CD14-positive monocyte (primary cell): ENCODE results near the gene DOCK1. TPM values are rescaled to one million over a fixed set of nuclear protein-coding genes. Genes with fewer than 3 reads are reported as not detected.

ENCODE experiments used
- DNase-seq, 3 donors: peaks; one replicate each; pipeline ENCODE4 v3.0.0-alpha.2; 2011 to 2022
- H2AFZ ChIP-seq: 2 replicates; pipeline ENCODE4 v1.6.0; 2012; ENCODE audit warnings: mild to moderate bottlenecking, low read depth, low read length, inconsistent platforms; ENCODE audit not compliant: insufficient read depth, poor library complexity, severe bottlenecking
- H3K27ac ChIP-seq, 2 donors: 1 replicate in 1 of 2; 2 replicates in 1 of 2; pipeline ENCODE4 v1.5.1; 2012 to 2013; ENCODE audit warnings: low read length in 2 of 2, control low read depth in 1 of 2, inconsistent platforms in 1 of 2, low read depth in 1 of 2, mild to moderate bottlenecking in 1 of 2
- H3K27me3 ChIP-seq, 2 donors: one replicate each; pipeline versions ENCODE4 v1.6.0 to v1.6.1; 2011 to 2013; ENCODE audit warnings: low read length in 2 of 2; ENCODE audit not compliant: control insufficient read depth in 2 of 2, insufficient read depth in 2 of 2
- H3K36me3 ChIP-seq, 2 donors: replicated peaks in 1 of 2; 1 replicate in 1 of 2; 2 replicates in 1 of 2; pipeline versions ENCODE4 v1.5.1 to v1.6.1; 2012 to 2013; ENCODE audit warnings: low read length in 2 of 2, control low read depth in 1 of 2, inconsistent platforms in 1 of 2, mild to moderate bottlenecking in 1 of 2; ENCODE audit not compliant: insufficient read depth in 2 of 2, control insufficient read depth in 1 of 2
- H3K4me1 ChIP-seq, 2 donors: 1 replicate in 1 of 2; 2 replicates in 1 of 2; pipeline versions ENCODE4 v1.5.1 to v1.6.1; 2012 to 2013; ENCODE audit warnings: low read length in 2 of 2, control low read depth in 1 of 2, inconsistent platforms in 1 of 2, mild to moderate bottlenecking in 1 of 2, moderate library complexity in 1 of 2; ENCODE audit not compliant: insufficient read depth in 2 of 2, control insufficient read depth in 1 of 2
- H3K4me2 ChIP-seq: replicated peaks from 2 replicates; pipeline ENCODE3; 2012; ENCODE audit warnings: low read length, moderate library complexity, mild to moderate bottlenecking; ENCODE audit not compliant: poor library complexity, severe bottlenecking; ENCODE audit errors: extremely low read depth
- H3K4me3 ChIP-seq, 3 experiments: fragments of 200-600 bp in 1 of 3; sonication (generic) in 1 of 3; replicated peaks in 1 of 3; 1 replicate in 2 of 3; 2 replicates in 1 of 3; pipeline ENCODE4 v1.5.1; 2011 to 2013; ENCODE audit warnings: low read length in 3 of 3, mild to moderate bottlenecking in 3 of 3, control low read depth in 2 of 3, low read depth in 2 of 3, inconsistent platforms in 1 of 3, moderate library complexity in 1 of 3
- H3K79me2 ChIP-seq: 2 replicates; pipeline ENCODE4 v1.6.0; 2012; ENCODE audit warnings: mild to moderate bottlenecking, control low read depth, inconsistent platforms, low read length, moderate library complexity; ENCODE audit not compliant: insufficient read depth
- H3K9ac ChIP-seq: 2 replicates; pipeline ENCODE4 v1.6.0; 2017; ENCODE audit warnings: low read length, mild to moderate bottlenecking; ENCODE audit not compliant: insufficient read depth, poor library complexity, severe bottlenecking
- H3K9me3 ChIP-seq, 2 donors: replicated peaks in 1 of 2; 1 replicate in 1 of 2; 2 replicates in 1 of 2; pipeline versions ENCODE4 v1.5.1 to v1.6.1; 2012 to 2013; ENCODE audit warnings: low read length in 2 of 2, control low read depth in 1 of 2; ENCODE audit not compliant: control insufficient read depth in 1 of 2, insufficient read depth in 1 of 2
- H4K20me1 ChIP-seq: 2 replicates; pipeline ENCODE4 v1.6.0; 2012; ENCODE audit warnings: mild to moderate bottlenecking, low read length, control low read depth, moderate library complexity; ENCODE audit not compliant: insufficient read depth
- H3K27ac Mint-ChIP-seq, 7 donors: one replicate each; pipeline ENCODE4 v1.8.0; 2020; ENCODE audit warnings: mild to moderate bottlenecking in 7 of 7, mixed read lengths in 7 of 7, moderate library complexity in 6 of 7, inconsistent platforms in 2 of 7
- H3K27me3 Mint-ChIP-seq, 3 donors: one replicate each; pipeline ENCODE4 v1.8.0; 2021 to 2022; ENCODE audit warnings: low read depth in 3 of 3, mild to moderate bottlenecking in 3 of 3, mixed read lengths in 3 of 3, moderate library complexity in 3 of 3, inconsistent platforms in 1 of 3
- H3K36me3 Mint-ChIP-seq, 2 donors: one replicate each; pipeline ENCODE4 v1.8.0; 2020; ENCODE audit warnings: mixed read lengths in 2 of 2, inconsistent platforms in 1 of 2, mild to moderate bottlenecking in 1 of 2
- H3K4me1 Mint-ChIP-seq: one replicate; pipeline ENCODE4 v1.8.0; 2020; ENCODE audit warnings: mild to moderate bottlenecking, mixed read lengths
- H3K4me3 Mint-ChIP-seq, 2 donors: one replicate each; pipeline ENCODE4 v1.8.0; 2020; ENCODE audit warnings: mild to moderate bottlenecking in 2 of 2, mixed read lengths in 2 of 2, moderate library complexity in 1 of 2
- H3K9me3 Mint-ChIP-seq, 7 donors: one replicate each; pipeline ENCODE4 v1.8.0; 2020 to 2022; ENCODE audit warnings: mixed read lengths in 7 of 7, mild to moderate bottlenecking in 6 of 7, moderate library complexity in 6 of 7, inconsistent platforms in 2 of 7
- CTCF ChIP-seq: fragments of 200-600 bp; IDR thresholded peaks from one replicate; pipeline ENCODE4 v1.8.0; 2022; ENCODE audit warnings: antibody characterized with exemption, mild to moderate bottlenecking
- WGBS: methylation state at CpG from one replicate; pipeline ENCODE4 v1.1.5; 2013; ENCODE audit warnings: missing lambda C conversion rate; ENCODE audit not compliant: insufficient coverage; 5-methylcytosine and 5-hydroxymethylcytosine counted together
- intact Hi-C, 2 donors: fragments of 100-400 bp; cut with micrococcal nuclease; formaldehyde crosslinking; loops; one replicate each; pipeline versions ENCODE4 v1.15.0 to v1.15.1; 2023
- polyA plus RNA-seq, 3 donors: library from polyadenylated mRNA; depleted of rRNA in 1 of 3; unstranded in 2 of 3; stranded (reverse) in 1 of 3; fragments of 300-500 nt in 2 of 3; fragments of >200 nt in 1 of 3; fragmentation: Illumina TruSeq in 2 of 3; gene quantifications; 1 replicate in 2 of 3; 2 replicates in 1 of 3; pipeline ENCODE4 v1.2.3, GENCODE V29; 2012 to 2021

Gene DOCK1
- polyA plus RNA-seq, 3 donors, result 0.31 to 0.35 TPM; not detected in 1

- H3K4me3 Mint-ChIP-seq, result no peak overlapping the region
- WGBS, result 90% methylated on average over 4 of the region's 7 CpGs
- no peak for DNase-seq
- H4K20me1 ChIP-seq, result no peaks in the 10 kb centered on the region
- no peak overlapping the region for H3K27ac ChIP-seq
- no peak overlapping the region for H2AFZ ChIP-seq
- no peaks in the 10 kb centered on the region for H3K9me3 ChIP-seq
- H3K9me3 Mint-ChIP-seq, result no peaks in the 10 kb centered on the region
- no peak overlapping the region for H3K4me3 ChIP-seq
- peaks cover 0 to 5% (median 5%) of the 10 kb centered on the region in 3 donors for H3K27me3 Mint-ChIP-seq
- H3K27me3 ChIP-seq, result no peaks in the 10 kb centered on the region
- H3K36me3 ChIP-seq, result no peaks in the 10 kb centered on the region
- H3K4me1 Mint-ChIP-seq, result peaks cover 22% of the 10 kb centered on the region
- no peak for TF ChIP-seq CTCF
- no peak overlapping the region for H3K9ac ChIP-seq
- H3K79me2 ChIP-seq, result no peaks in the 10 kb centered on the region
- H3K27ac Mint-ChIP-seq, result peak overlapping the region in 1 of 7 donors; percentile 53
- intact Hi-C loops, result no loop called here
- peaks cover 15 to 16% of the 10 kb centered on the region in 2 donors for H3K4me1 ChIP-seq
- no peaks in the 10 kb centered on the region for H3K36me3 Mint-ChIP-seq
- no peak overlapping the region for H3K4me2 ChIP-seq
These were observed 244.4 kb downstream of the DOCK1 start for GRCh38 chr10:127149501-127150081.

GRCh38 chr10:127150136-127150535, 244.9 kb downstream of the DOCK1 start:
- Mint-ChIP-seq H3K36me3 (no peaks in the 10 kb centered on the region), H3K27me3 (peaks cover 0 to 5% (median 4%) of the 10 kb centered on the region in 3 donors), H3K9me3 (no peaks in the 10 kb centered on the region), H3K4me3 (no peak overlapping the region), H3K4me1 (peaks cover 22% of the 10 kb centered on the region), H3K27ac (no peak overlapping the region)
- no peak overlapping the region for H2AFZ ChIP-seq
- H3K27me3 ChIP-seq, result no peaks in the 10 kb centered on the region
- H3K9me3 ChIP-seq, result no peaks in the 10 kb centered on the region
- no peaks in the 10 kb centered on the region for H3K36me3 ChIP-seq
- no peak overlapping the region for H3K4me2 ChIP-seq
- no peak overlapping the region for H3K4me3 ChIP-seq
- WGBS, result 100% methylated on average over 3 of the region's 5 CpGs
- no peak for TF ChIP-seq CTCF
- H4K20me1 ChIP-seq, result no peaks in the 10 kb centered on the region
- no peaks in the 10 kb centered on the region for H3K79me2 ChIP-seq
- DNase-seq, result peak in 2 of 3 donors; percentile 2 to 52
- H3K9ac ChIP-seq, result no peak overlapping the region
- peaks cover 15 to 16% of the 10 kb centered on the region in 2 donors for H3K4me1 ChIP-seq
- H3K27ac ChIP-seq, result no peak overlapping the region
- intact Hi-C loops, result no loop called here
